HUES64 (cell line): ENCODE results near the gene GGTLC2.
"Not testable (repeated sequence)": the region's sequence is repeated elsewhere in the genome, so short reads cannot be mapped to it uniquely, and the experiment has no call there.

Experiments
- H3K27ac ChIP-seq: 2 replicates; pipeline ENCODE4 v1.7.0; 2013; ENCODE audit warnings: low read depth, low read length, inconsistent platforms
- H3K27me3 ChIP-seq: 2 replicates; pipeline ENCODE4 v1.6.1; 2013; ENCODE audit warnings: mild to moderate bottlenecking, low read length; ENCODE audit not compliant: insufficient read depth
- H3K36me3 ChIP-seq: 2 replicates; pipeline ENCODE4 v1.6.1; 2013; ENCODE audit warnings: mild to moderate bottlenecking, low read length; ENCODE audit not compliant: insufficient read depth
- H3K4me1 ChIP-seq: 2 replicates; pipeline ENCODE4 v1.6.1; 2013; ENCODE audit warnings: mild to moderate bottlenecking, low read length, moderate library complexity; ENCODE audit not compliant: insufficient read depth
- H3K4me3 ChIP-seq: 2 replicates; pipeline ENCODE4 v1.5.1; 2013; ENCODE audit warnings: mild to moderate bottlenecking, low read length, moderate library complexity
- H3K9ac ChIP-seq: 2 replicates; pipeline ENCODE4 v1.6.1; 2013; ENCODE audit warnings: mild to moderate bottlenecking, low read depth, low read length
- H3K9me3 ChIP-seq: 2 replicates; pipeline ENCODE4 v1.6.1; 2013; ENCODE audit warnings: low read depth, low read length; ENCODE audit not compliant: insufficient read depth
- WGBS: fragments of 150-250, 120-280 bp; methylation state at CpG from one replicate; pipeline ENCODE4 v1.1.7; 2013; ENCODE audit warnings: missing lambda C conversion rate; 5-methylcytosine and 5-hydroxymethylcytosine counted together

The GGTLC2 gene

DNA sequence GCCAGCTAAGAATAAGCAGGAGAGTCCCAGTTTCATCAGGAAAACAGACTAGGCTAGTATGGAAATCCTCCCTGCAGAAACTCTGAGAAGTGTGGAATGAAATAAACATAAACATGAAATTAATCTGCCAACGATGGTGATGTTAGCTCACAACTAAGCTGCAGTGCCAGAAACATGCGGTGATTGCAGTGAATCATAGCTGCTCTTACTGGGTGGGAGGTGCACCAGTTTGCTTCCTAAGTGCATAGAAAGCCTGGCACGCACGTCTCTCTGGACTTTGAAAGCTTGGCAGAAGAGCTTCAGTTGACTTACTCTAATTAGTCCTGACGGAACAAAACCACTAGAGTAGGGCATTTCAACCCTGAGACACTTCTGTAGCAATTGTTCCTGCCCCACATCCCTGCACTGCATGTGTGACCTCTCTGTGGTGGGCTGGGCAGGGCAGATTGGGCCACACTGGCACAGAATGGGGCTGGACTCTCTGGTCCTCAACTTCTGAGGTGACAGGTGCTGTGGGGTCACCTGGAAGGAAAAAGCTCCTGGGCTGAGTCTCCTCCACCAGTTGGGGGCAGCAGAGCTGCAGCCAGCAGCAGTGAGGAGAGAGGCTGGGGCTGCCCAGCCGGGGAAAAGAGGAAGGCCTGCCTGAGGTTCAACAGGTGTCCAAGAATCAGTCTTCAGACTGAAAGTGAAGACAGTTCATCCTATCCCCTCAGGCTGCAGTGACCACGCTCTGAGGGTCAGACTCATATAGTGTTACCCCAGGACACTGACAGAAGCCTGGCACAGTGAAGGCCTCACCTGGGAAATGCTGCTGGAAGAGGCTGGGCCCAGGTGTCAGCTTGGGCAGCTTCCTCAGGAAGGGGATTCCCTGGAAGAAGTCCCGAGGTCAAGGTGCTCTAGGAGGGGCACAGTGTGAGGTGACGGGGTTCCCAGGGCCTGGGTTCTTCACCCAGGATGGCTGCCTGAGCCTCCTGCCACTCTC, 40.5 kb downstream of the GGTLC2 start:
- Histone ChIP-seq H3K4me1 (no peaks in the 10 kb centered on the region), H3K9ac (no peak overlapping the region), H3K27me3 (peaks cover 53% of the 10 kb centered on the region), H3K9me3 (no peaks in the 10 kb centered on the region; the same call in 1 of the 2 replicates), H3K27ac (no peak overlapping the region), H3K36me3 (no peaks in the 10 kb centered on the region), H3K4me3 (no peak overlapping the region)
- whole genome bisulfite sequencing = 83% methylated on average over 9 of the region's 9 CpGs

DNA sequence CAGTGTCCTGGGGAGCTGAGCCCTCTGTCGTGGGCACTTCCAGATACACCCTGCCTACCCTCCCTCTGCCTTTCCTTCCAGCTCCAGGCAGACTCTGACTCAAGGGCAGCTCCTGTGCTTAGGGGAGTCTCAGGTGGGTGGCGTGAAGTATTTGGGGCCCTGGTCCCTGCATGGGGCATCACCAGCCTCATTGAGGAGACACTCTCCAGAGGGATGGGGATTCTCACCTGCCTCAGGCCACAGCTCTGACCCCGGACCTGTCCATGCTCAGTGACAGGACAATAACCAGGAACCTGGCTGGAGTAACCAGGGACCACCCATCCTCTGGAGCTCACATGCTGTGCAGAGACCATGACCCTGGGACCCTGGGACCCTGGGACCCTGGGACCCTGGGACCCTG, 41.2 kb downstream of the GGTLC2 start:
- no peaks in the 10 kb centered on the region for H3K4me1 ChIP-seq
- 94% methylated on average over 3 of the region's 3 CpGs for WGBS
- no peak overlapping the region for H3K4me3 ChIP-seq
- H3K9ac ChIP-seq = no peak overlapping the region
- H3K27ac ChIP-seq = no peak overlapping the region
- H3K27me3 ChIP-seq = peaks cover 54% of the 10 kb centered on the region
- no peaks in the 10 kb centered on the region; the same call in 1 of the 2 replicates for H3K9me3 ChIP-seq
- no peaks in the 10 kb centered on the region for H3K36me3 ChIP-seq

DNA sequence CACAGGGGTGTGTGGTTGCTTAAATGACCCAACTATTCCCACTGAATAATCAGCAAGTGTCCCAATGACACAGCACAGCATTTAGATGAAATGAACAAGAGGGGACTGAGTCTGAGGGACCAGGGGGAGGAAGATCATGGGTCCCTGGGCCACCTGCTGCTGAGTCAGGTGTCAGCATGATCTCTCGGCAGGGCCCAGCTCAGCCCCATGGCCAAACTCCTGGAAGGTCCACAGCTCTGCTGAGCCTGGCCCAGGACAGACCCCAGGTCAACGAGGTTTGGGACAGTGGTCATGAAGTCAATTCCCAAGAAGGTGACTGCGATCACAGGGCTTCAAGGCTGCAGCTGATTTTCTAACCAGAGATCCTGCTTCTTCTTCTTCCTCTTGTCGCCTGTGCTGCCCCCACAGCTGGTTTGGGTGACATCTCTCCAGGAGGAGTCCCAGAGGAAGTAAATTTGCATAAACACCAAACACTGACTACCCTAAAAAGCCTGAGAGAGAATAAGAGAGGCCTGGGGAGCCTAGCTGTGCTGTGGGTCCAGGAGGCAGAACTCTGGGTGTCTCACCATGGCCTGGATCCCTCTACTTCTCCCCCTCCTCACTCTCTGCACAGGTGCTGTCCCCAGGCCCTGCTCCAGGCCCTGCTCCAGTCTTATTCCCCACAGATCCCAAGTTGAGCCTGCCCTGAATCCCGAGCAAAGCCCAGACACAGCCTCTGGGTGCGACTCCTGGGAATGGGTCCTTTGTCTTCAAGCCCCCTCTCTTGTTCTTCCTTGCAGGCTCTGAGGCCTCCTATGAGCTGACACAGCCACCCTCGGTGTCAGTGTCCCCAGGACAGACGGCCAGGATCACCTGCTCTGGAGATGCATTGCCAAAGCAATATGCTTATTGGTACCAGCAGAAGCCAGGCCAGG, 42.0 kb downstream of the GGTLC2 start:
- not testable (repeated sequence) for H3K36me3 ChIP-seq, H3K9ac ChIP-seq, H3K4me3 ChIP-seq, H3K27ac ChIP-seq, H3K4me1 ChIP-seq, H3K9me3 ChIP-seq
- 90% methylated on average over 8 of the region's 8 CpGs for WGBS
- H3K27me3 ChIP-seq = peaks cover 54% of the 10 kb centered on the region

DNA sequence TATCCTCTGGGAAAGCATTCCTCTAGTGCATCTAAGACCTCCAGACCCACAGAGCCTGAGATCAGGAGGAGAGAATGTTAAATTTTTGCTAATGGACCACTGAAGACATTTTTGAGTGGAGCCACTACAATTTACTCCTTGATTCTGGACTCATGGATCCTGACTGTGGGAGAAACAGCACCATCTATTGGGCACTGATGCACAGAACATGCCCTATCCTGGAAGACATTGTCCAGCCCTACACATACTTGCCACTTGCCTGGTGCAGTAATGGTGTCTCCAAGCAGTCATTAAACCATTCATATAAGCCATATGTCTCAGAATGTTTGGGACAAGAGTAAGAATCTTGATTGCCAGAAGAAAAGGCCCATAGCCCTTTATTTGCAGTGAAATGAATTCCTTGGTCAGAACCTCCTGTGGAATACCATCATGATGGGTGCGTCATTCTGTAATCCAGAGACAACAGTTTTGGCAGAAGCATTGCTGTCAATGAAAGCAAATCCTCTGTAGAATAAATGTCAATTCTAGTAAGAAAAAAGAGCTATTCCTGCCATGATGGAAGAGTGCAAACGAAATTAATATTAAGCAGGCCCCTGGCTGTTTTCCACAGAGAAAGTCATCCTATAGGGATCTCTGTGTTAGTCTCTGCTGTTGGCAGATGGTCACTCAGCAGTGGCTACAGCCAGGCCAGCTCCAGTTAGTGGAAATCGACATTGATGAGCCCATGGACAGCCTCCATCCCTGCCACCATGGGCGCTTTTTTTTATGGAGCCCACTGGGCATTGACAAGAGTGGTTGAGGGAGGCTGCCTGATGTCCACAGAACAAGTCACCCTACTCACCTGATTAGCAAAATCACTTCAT, 43.5 kb downstream of the GGTLC2 start:
- H3K4me1 ChIP-seq = no peaks in the 10 kb centered on the region
- H3K4me3 ChIP-seq = no peak overlapping the region
- 73% methylated on average over 4 of the region's 4 CpGs for WGBS
- no peak overlapping the region for H3K27ac ChIP-seq
- no peaks in the 10 kb centered on the region for H3K9me3 ChIP-seq
- H3K9ac ChIP-seq = no peak overlapping the region
- H3K27me3 ChIP-seq = peaks cover 60% of the 10 kb centered on the region
- H3K36me3 ChIP-seq = no peaks in the 10 kb centered on the region

- Histone ChIP-seq H3K36me3 (no peaks in the 10 kb centered on the region), H3K4me1 (no peaks in the 10 kb centered on the region), H3K9ac (no peak overlapping the region), H3K4me3 (no peak overlapping the region), H3K27me3 (peaks cover 54% of the 10 kb centered on the region), H3K27ac (no peak overlapping the region), H3K9me3 (no peaks in the 10 kb centered on the region)
- WGBS = 87% methylated on average over 3 of the region's 4 CpGs
Measured at GRCh38 chr22:22689621-22690345, 45.4 kb downstream of the GGTLC2 start.

DNA sequence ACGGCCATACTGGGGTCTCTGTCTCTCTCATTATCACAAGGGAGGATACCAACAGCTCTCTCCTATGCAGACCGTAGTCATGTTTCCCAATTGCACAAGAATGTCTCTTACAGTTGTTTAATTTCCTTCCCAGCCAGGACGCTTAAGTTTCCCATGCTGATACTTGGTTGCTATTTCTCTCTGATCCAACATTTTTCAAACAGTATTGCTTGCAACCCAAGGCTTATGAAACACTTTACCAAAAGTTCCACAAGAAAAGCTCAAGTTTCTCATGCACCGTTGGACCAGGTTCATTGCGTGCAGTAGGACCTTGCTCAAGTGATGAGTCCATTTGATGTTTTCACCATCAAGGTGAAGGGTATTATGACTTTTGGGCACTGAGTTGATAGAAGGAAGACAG, 46.6 kb downstream of the GGTLC2 start:
- Histone ChIP-seq H3K27me3 (peaks cover 64% of the 10 kb centered on the region), H3K9ac (no peak overlapping the region), H3K4me3 (no peak overlapping the region), H3K9me3 (no peaks in the 10 kb centered on the region), H3K27ac (no peak overlapping the region), H3K36me3 (no peaks in the 10 kb centered on the region), H3K4me1 (no peaks in the 10 kb centered on the region)
- 90% methylated on average over 5 of the region's 5 CpGs for WGBS

GRCh38 chr22:22691716-22692701, 47.6 kb downstream of the GGTLC2 start:
- WGBS = 77% methylated on average over 8 of the region's 8 CpGs
- no peaks in the 10 kb centered on the region for H3K4me1 ChIP-seq
- H3K27ac ChIP-seq = no peak overlapping the region
- no peaks in the 10 kb centered on the region for H3K36me3 ChIP-seq
- no peak overlapping the region for H3K9ac ChIP-seq
- no peak overlapping the region for H3K4me3 ChIP-seq
- no peaks in the 10 kb centered on the region for H3K9me3 ChIP-seq
- peaks cover 64% of the 10 kb centered on the region for H3K27me3 ChIP-seq

- no peak overlapping the region for H3K27ac ChIP-seq
- H3K27me3 ChIP-seq = peaks cover 57% of the 10 kb centered on the region
- no peaks in the 10 kb centered on the region for H3K4me1 ChIP-seq
- WGBS = 36% methylated on average over 7 of the region's 8 CpGs
- no peaks in the 10 kb centered on the region for H3K9me3 ChIP-seq
- no peaks in the 10 kb centered on the region for H3K36me3 ChIP-seq
- H3K9ac ChIP-seq = no peak overlapping the region
- no peak overlapping the region for H3K4me3 ChIP-seq
Measured at GRCh38 chr22:22692707-22693530, 48.5 kb downstream of the GGTLC2 start.

DNA sequence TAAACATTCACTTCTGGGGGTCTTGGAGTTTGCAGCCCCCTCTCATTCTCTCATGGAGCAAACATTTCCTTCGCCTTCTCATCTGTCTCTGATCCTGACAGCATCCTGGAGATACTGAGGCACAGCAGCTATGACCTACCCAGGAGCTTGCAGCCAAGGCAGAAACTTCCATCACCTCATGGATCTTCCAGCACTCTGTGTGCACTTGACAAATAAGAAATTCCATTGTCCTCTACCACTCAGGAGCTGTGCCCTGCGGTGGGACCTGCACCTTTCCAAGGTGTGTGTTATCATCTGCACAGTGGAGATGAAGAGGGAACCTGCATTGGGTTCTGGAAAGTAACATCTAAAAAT, 49.1 kb downstream of the GGTLC2 start:
- Histone ChIP-seq H3K27me3 (peaks cover 56% of the 10 kb centered on the region), H3K9ac (no peak overlapping the region), H3K9me3 (no peaks in the 10 kb centered on the region), H3K4me1 (no peaks in the 10 kb centered on the region), H3K4me3 (no peak overlapping the region), H3K27ac (no peak overlapping the region), H3K36me3 (no peaks in the 10 kb centered on the region)
- 84% methylated on average over 1 of the region's 2 CpGs for WGBS
